HG03571 (cell line): ENCODE data around the gene ZNF541.
A peak's percentile ranks its signal among the peaks of the same experiment; 100 is the strongest.

ENCODE experiments used
- ATAC-seq: cut with Tn5 transposase; IDR thresholded peaks from one replicate; pipeline ENCODE4 v1.9.1; 2021; ENCODE audit not compliant: unreplicated experiment

Gene ZNF541, protein sequence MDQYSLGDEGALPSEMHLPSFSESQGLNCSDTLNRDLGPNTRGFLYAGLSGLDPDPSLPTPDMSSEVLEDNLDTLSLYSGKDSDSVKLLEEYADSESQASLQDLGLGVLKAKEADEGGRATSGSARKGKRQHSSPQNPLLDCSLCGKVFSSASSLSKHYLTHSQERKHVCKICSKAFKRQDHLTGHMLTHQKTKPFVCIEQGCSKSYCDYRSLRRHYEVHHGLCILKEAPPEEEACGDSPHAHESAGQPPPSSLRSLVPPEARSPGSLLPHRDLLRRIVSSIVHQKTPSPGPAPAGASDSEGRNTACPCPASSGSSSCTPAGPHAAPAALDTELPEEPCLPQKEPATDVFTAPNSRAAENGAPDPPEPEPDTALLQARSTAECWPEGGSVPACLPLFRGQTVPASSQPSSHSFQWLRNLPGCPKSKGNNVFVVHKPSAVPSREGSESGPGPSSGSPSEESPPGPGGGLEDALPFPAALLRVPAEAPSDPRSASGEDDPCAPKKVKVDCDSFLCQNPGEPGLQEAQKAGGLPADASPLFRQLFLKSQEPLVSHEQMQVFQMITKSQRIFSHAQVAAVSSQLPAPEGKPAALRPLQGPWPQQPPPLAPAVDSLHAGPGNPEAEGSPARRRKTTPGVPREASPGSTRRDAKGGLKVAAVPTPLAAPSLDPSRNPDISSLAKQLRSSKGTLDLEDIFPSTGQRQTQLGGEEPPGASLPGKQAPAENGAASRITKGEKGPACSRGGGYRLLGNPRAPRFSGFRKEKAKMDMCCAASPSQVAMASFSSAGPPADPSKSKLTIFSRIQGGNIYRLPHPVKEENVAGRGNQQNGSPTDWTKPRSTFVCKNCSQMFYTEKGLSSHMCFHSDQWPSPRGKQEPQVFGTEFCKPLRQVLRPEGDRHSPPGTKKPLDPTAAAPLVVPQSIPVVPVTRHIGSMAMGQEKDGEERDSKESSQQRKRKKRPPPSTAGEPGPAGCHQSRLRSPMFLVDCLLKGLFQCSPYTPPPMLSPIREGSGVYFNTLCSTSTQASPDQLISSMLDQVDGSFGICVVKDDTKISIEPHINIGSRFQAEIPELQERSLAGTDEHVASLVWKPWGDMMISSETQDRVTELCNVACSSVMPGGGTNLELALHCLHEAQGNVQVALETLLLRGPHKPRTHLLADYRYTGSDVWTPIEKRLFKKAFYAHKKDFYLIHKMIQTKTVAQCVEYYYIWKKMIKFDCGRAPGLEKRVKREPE (N-terminal part only)

DNA sequence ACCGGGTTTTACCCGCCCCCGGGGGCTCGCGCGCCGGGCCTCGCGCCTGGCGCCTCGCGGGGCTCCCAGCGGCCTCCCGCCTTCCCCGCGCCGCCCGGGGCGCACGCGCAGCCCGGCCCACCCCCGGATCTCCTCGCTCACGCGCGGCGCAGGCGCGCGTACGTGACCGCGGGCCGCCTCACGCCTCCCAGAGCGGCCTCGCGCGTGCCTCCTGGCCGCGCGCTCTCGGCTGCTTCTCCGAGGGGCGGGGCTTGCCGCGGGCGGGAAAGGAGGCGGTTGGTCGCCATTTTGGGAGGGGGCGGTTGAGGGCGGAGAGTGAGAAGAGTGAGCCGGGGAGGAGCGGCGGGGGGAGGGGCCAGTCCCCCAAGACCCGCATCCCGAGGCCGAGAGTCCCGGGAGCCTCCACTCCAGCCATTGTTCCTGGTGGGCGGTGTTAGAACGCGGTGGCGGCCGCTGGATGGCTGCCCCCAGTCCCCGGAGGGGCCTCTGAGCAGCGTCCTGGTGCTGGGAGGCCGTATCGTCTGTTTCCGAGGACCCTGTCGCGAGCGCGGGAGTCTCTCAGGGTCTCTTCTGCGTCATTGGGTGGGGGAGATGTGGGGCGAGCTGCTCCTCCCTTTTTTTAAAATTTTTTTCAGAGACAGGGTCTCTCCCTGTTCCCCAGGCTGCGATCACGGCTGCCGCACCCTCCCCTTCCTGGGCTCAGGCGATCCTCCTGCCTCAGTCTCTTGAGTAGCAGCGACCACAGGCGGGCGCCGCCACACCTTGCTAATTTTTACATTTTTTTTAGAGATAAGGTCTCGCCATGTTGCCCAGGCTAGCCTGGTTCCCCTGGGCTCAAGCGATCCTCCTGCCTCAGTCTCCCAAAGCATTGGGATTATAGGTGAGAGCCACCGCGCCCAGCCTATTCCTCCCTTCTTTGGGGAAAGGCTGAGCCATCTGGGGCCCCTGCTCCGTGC lies at the start of gene ZNF541:
Gene ZNF541, minus strand, starts transcription at position 78 of the 956 bp plus-strand sequence. CDS start 17,292 bp downstream, outside the sequence.
- ATAC-seq = no peak

DNA sequence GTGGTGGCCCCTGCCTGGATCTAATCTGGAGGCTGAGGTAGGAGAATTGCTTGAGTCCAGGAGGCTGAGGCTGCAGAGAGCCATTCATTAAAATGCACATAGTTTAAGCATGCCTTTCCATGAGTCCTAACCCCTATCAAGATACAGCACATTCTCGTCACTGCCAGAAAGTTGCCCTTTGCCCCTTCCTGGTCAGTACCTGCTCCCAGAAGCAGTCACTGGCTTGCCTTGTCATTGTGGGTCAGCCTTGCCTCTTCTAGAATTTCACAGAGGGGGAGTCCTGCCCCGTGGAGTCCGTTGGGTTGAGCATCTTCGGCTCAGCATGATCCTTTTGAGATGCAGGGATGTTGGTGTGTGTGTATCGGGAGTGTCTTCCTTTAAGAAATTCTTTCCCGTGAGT lies 46.8 kb upstream of the ZNF541 start:
- ATAC-seq = no peak

DNA sequence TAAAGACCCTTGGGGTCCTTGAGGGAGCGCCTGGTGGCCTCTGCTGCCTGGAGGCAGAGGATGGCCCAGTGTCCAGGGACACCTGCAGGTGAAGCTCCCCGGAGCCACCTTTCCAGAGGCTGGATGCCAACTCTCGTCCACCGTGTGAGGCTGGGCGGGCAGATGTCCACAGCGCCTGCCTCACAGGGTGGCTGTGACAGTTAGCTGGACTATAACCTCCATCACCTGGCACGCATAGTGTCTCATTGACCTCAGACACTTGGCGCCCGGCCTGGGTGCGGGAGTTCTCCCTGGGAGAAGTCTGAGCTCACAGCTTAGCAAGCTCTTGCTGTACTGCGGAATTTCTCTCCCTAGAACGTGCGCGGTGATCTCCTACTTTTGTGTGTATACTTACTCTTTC lies 45.8 kb upstream of the ZNF541 start:
- ATAC-seq = no peak

DNA sequence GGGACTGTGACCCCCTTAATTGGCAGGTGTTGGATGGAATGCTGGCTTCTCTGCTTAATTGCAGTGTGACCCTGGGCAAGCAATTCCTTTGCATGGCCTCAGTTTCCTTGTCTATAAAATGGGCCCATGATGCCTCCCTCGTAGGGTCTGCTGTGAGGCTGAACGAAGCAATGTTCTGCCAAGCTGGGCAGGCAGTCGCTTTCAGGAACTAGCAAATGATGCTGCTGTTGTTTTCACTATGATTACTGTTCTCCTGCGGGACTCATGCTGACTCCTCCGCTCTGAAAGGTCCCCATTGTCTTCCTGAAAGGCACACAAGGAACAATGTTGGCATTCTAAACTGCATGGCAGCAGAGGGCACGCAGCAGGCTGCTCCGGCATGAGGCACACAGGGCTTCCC lies 42.8 kb upstream of the ZNF541 start:
- ATAC-seq = no peak

DNA sequence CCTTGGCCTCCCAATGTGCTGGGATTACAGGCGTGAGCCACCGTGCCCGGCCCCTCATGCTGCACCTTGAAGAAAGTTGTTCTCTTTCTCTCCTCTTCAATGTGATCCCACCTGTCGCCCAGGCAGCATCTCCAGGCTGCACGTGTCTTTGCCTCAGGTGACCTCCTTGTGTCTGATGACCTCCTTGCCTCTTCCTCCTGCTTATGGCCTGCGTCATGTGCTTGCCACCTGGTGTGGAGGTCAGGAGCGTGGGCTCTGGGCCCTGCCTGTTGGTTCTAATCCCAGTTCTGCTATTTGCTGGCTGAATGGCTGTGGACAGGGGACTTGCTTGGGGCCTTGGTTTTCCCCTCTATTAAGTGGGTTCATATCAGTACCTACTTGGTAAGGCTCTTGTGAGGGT lies 42.3 kb upstream of the ZNF541 start:
- ATAC-seq = no peak

DNA sequence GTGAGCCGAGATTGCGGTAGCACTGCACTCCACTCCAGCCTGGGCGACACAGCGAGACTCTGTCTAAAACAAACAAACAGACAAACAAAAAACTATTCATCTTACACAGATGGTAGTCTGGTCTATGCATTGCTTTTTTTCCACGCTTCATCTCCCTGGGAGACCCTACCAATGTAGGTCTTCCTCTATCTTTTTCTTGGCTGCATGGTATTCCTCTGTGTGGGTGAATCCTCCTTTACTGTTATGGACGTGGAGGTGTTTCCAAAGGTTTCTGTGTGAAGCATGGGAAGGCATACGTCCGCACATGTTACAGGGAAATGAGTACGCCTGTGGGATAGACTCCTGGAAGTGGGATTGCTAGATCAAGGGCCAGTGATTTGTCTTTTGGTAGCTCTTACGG lies 41.6 kb upstream of the ZNF541 start:
- ATAC-seq = no peak

DNA sequence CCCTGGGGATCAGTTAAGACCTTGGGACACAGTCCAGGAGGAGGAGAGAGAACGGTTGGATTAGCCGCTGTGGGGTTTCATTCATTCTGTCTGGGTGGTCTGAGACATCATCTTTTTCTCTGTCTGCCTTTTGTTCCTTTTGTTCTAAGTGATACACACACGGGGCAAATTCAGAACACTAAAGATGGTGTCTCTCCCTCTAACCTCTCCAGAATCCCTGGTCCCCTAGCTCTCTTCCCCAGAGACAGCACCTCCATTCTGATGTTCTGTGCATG lies 41.0 kb upstream of the ZNF541 start:
- ATAC-seq = no peak

DNA sequence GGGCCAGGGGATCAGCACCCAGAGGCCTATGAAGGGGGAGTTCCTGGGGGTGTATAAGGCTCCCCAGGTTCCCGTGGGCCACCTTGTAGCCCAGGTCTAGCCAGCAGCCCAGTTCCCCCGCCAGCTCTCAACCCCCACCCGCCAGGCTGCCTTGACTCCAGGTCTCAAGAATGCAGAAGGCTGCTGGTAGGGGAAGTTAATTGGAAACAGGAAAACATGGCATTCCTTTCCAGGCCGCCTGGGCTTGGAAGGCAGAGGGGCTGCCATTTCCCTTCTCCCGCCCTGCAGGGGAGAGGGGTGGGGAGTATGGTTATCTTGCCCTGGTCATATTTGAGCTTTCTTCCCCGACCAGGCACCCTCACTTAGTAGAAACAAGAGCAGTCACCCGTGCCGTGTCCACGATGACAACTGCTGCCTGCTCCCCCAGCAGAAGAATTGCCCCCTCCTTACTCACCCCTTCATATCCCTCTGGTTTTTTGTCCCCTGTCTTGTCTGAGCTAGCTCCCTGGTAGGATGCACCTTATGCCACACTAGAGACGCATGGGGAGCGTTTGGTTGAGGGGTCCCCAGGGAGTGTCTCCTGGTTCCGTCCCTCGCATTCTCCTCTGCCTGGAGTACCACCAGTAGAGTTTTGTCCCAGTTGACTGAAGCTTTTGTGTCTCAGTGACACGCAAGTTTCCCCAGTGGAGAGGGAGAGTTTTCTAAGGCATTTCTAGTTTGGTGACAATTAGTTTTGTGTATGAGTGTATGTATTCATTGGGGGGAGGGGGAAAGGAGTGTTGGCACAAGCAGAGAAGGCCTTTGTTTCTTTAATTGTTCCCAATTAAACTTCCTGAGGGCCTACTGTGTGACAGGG lies 40.4 kb upstream of the ZNF541 start:
- no peak for ATAC-seq

DNA sequence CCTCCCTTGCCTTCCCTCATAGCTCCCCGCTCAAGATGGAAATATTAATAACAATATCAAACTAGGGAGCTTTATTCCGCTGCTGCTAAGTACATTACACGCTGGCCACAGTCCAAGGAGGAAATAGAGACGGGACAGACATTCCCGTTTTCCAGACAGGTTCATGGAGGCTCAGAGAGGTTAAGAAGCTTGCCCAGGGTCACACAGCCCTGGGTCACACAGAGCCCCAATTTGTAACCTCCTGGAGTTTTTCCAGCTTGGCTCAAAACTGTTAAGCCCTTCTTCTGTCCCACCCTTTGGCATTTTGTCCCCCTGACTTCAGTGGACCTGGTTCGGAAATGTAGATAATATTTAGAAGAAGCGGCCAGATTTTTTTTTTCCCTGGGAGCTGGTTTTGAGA lies 38.0 kb upstream of the ZNF541 start:
- ATAC-seq = no peak

DNA sequence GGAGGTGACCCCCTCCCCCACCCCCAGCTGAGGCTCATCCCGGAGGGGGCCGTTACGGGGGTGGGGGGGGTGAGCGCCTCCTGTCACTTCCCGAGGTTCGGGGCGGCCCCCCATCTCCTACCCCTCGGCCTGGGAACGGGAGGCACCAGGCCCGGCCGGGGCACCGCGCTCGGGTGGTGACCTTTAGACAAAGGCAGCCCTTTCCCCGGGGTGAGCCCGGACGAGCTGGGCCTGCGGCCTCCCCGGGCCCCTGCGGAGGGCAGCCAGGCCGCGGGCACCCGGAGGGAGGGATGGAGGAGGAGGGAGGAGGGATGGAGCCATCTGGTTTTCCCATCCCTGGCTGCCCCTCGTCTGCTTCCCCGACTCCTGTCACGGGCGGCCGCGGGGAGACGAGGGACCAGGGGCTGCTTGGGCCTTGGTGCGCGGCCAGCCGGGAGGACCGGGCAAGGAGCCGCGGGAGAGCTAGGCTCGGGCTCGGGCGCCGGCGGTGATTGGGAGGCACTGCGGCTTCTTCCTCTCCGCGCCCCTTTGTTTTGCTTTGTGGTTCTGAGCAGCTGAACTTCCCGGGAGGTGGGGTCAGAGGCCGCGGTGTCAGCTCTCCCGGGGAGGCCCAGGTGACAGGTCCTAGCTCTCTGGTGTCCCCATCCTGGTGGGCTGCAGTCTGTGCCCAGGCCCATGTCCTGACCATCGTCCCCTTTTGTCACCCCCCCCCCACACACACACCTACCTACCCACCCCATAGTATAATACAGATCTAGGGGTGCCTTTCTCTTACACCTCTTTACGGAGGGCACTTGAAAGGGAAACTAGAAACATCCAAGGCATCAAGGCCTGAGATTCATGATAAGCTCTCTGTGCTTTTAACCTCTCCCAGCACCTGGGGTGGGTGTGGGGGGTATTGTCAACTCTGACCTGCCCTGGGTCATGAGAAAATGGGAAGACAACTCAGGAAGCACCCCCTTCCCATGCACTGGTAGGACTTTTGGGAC lies 37.3 kb upstream of the ZNF541 start:
- no peak for ATAC-seq

DNA sequence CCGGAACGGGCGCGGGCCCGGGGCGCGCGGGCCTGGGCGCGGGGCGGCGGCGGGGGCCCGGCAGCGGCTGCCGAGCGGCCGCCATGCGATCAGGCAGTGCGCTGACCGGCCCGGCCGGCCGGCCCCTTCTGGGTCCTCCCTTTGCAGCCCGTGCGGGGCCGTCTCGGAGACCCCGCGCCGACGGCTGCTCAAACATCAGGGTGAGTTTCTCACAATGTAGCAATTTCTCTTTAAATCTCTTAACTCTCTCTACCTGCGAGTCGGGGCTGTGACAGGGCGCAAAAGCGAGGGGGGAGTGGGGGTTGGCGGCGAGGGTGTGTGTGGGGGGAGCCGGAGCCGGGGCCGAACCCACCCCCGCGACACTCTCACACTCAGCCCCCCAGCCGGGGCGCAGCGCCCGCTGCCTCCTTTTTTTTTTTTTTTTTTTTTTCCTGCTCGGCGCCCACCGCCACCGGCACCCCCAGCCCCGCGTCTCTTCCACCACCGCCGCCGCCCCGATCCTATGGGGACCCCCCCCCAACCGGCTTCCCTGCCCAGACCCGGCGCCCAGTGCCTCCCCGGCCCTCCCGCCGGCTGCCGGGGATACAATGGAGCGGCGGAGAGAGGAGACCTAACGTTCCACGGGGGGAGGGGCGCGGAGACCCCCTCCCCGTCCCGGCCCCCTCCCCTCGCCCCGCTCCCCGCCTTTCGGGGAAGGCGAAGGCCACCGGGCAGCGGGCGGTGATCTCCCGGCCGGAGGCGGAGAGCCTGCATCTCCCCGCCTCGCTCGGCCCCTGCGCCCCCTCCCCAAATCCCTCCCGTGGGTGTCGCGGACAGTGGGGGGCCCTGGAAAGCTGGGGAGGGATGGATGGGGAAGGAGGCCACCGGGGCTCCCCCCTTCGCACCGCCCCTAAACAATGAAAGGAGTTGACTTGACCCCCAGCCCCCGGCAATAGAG lies 36.3 kb upstream of the ZNF541 start, which contains the start of gene BICRA:
Gene BICRA, plus strand, starts transcription at position 166 of the 937 bp plus-strand sequence. CDS start 64,441 bp downstream, outside the sequence.
- peak; percentile 36 for ATAC-seq

DNA sequence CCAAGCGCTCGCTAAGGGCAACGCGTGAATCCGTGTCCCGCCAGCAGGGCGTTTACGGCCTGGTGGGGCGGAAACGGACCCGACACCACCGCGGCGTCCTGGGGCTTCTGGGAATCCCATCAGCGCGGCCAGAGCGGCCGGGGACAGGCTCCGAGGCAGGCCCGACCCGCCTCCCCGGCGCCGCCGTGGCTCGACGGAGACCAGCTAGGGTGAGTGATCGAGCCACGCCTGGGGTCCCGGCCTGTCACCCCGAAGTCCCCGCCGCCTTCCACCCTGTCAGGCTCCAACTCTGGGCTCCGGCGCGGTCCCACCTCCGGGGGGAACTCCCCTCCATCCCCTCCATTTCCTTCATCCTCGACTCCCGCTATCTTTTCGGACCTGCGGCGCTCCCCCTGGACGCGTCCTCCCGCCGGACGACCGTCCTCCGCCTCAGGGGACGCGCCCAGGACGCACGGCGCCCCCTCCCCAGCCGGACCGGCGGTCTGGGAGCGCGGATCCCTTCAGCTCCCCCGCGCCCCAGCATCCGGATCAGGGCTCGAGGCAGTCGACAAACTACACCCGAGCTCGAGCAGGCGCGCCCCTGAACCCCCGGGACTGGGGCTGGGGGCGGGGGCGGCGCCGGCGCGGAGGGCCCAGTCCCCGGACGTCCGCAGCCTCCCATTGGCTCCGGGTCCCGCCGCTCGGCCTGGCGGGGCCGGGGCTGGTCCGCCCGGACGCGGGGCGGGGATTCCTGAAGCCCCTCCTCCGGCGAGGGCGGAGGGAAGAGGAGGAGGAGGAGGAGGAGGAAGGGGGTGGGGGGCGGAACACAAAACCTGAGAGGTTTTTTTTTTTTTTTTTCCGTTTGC lies 35.3 kb upstream of the ZNF541 start:
- peak; percentile 73 for ATAC-seq

DNA sequence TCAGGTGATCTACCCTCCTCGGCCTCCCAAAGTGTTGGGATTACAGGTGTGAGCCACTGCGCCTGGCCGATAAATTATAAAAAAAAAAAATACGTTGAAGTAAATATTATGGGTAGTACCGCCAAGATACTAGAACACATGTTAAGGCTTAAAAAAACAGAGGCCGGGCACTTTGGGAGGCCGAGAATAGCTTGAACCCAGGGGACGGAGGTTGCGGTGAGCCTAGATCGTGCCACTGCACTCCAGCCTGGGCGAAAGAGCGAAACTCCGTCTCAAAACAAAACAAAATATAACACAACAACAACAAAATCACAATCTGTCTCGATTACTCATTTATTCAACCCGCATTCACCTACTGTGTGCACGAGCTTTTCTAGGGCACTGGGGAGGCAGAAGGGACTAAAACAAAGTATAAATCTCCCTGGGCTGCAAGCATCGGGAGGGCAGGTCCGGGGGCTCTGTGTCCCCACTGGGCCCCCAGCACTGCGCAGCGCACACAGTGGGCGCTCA lies 34.7 kb upstream of the ZNF541 start:
- ATAC-seq = no peak

DNA sequence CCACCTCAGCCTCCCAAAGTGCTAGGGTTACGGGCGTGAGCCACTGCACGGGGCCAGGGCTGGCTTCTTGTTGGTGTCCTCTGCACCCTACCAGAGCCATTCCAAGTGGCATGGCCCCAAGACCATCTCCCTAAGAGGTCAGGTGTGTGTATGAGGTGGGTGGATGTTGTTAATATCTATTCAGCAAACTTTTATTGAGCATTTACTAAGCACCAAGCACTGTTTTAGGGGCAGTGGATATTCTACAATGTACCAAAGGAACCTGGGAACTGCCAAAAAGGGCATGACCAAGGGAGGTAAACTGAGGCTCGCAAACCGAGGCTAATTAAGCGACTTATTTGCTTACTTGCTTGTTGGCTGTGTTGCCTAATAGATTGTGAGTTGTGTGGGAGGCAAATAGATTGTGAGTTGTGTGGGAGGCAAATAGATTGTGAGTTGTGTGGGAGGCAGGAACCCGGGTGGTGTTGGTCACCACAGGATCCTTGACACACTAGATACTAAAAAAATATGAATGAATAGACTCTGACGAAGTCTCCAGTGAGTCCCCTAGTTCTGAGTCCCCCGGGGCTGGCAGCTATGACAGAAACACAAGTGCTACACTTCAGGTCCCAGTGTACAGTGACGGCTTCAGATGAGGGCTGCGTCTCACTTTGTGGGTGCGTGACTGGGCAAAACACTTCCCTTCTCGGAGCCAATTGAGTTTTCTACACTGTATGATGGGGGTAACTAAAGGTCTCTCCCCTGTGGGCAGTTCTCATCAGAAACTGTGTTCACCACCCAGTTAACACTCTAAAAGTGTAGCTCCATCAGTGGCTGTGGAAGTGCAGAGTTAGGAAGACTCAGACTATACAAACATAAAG lies 31.0 kb upstream of the ZNF541 start:
- no peak for ATAC-seq
